ENCODE data around the gene CCDC102A. TPM values are rescaled to one million over a fixed set of nuclear protein-coding genes. Genes with fewer than 3 reads are reported as not detected.
"Not testable (repeated sequence)": the region's sequence is repeated elsewhere in the genome, so short reads cannot be mapped to it uniquely, and the experiment has no call there.

Gene CCDC102A
- polyA plus RNA-seq, 6 donors from 2014 or later = 3.8 to 13.8 (median 9.3) TPM

- no peak overlapping the region for H3K27ac Mint-ChIP-seq
- peaks cover 0 to 14% (median 11%) of the 10 kb centered on the region in 3 donors for H3K27me3 Mint-ChIP-seq
- no peak for DNase-seq
- no peak for ATAC-seq (ENCODE audit: low read depth in 2 of 2)
- H3K36me3 Mint-ChIP-seq = no peaks in the 10 kb centered on the region
- no peaks in the 10 kb centered on the region for H3K9me3 Mint-ChIP-seq
- H3K4me3 Mint-ChIP-seq = no peak overlapping the region
- peaks cover 0 to 2% (median 0%) of the 10 kb centered on the region in 3 donors for H3K4me1 Mint-ChIP-seq
These were observed 29.0 kb downstream of the CCDC102A start for GRCh38 chr16:57507136-57508034.

- Mint-ChIP-seq H3K36me3 (no peaks in the 10 kb centered on the region), H3K9me3 (no peaks in the 10 kb centered on the region), H3K27ac (no peak overlapping the region), H3K4me1 (peaks cover 0 to 4% (median 3%) of the 10 kb centered on the region in 3 donors), H3K27me3 (peaks cover 0 to 14% (median 11%) of the 10 kb centered on the region in 3 donors), H3K4me3 (no peak overlapping the region)
- ATAC-seq (ENCODE audit: low read depth in 2 of 2) (no peak), DNase-seq (no peak)
These were observed 31.2 kb downstream of the CCDC102A start for GRCh38 chr16:57505169-57505568.

GRCh38 chr16:57504491-57504890 lies 31.9 kb downstream of the CCDC102A start:
- no peak for DNase-seq
- Mint-ChIP-seq H3K27me3 (peaks cover 0 to 14% (median 11%) of the 10 kb centered on the region in 3 donors), H3K27ac (no peak overlapping the region), H3K36me3 (no peaks in the 10 kb centered on the region), H3K9me3 (no peaks in the 10 kb centered on the region), H3K4me1 (peaks cover 0 to 4% (median 3%) of the 10 kb centered on the region in 3 donors), H3K4me3 (no peak overlapping the region)
- ATAC-seq (ENCODE audit: low read depth in 2 of 2) = no peak

GRCh38 chr16:57504001-57504400 lies 32.4 kb downstream of the CCDC102A start:
- H3K4me3 Mint-ChIP-seq = no peak overlapping the region
- H3K4me1 Mint-ChIP-seq = peaks cover 0 to 4% (median 3%) of the 10 kb centered on the region in 3 donors
- DNase-seq = no peak
- no peaks in the 10 kb centered on the region for H3K9me3 Mint-ChIP-seq
- H3K36me3 Mint-ChIP-seq = no peaks in the 10 kb centered on the region
- peaks cover 0 to 14% (median 11%) of the 10 kb centered on the region in 3 donors for H3K27me3 Mint-ChIP-seq
- ATAC-seq (ENCODE audit: low read depth in 2 of 2) = no peak
- no peak overlapping the region for H3K27ac Mint-ChIP-seq

- H3K27ac Mint-ChIP-seq = no peak overlapping the region
- no peak for ATAC-seq (ENCODE audit: low read depth in 2 of 2)
These were observed 33.0 kb downstream of the CCDC102A start for GRCh38 chr16:57503366-57503765.

GRCh38 chr16:57502048-57502775 lies 34.2 kb downstream of the CCDC102A start:
- Mint-ChIP-seq H3K4me1 (peaks cover 0 to 4% (median 3%) of the 10 kb centered on the region in 3 donors), H3K27ac (peak overlapping the region in 1 of 6 donors; percentile 23), H3K9me3 (no peaks in the 10 kb centered on the region), H3K36me3 (no peaks in the 10 kb centered on the region), H3K27me3 (peaks cover 0 to 8% (median 5%) of the 10 kb centered on the region in 3 donors), H3K4me3 (no peak overlapping the region)
- DNase-seq (no peak), ATAC-seq (ENCODE audit: low read depth in 2 of 2) (no peak)

More at GRCh38 chr16:57503366-57503765, 33.0 kb downstream of the CCDC102A start:
- Mint-ChIP-seq H3K27me3 (peaks cover 0 to 8% (median 6%) of the 10 kb centered on the region in 3 donors), H3K9me3 (no peaks in the 10 kb centered on the region), H3K36me3 (no peaks in the 10 kb centered on the region), H3K4me1 (peaks cover 0 to 4% (median 3%) of the 10 kb centered on the region in 3 donors), H3K4me3 (no peak overlapping the region)
- DNase-seq = no peak

- no peak overlapping the region for H3K4me3 Mint-ChIP-seq
- DNase-seq (no peak), ATAC-seq (ENCODE audit: low read depth in 2 of 2) (no peak)
- H3K36me3 Mint-ChIP-seq = no peaks in the 10 kb centered on the region
- H3K27me3 Mint-ChIP-seq = peaks cover 0 to 8% (median 5%) of the 10 kb centered on the region in 3 donors
- peaks cover 0 to 4% (median 3%) of the 10 kb centered on the region in 3 donors for H3K4me1 Mint-ChIP-seq
- peak overlapping the region in 3 of 6 donors; percentile 3 to 80 (median 22) for H3K27ac Mint-ChIP-seq
- H3K9me3 Mint-ChIP-seq = no peaks in the 10 kb centered on the region
These were observed 34.9 kb downstream of the CCDC102A start for GRCh38 chr16:57501492-57501891.

GRCh38 chr16:57500578-57501111 lies 35.7 kb downstream of the CCDC102A start:
- DNase-seq (no peak), ATAC-seq (ENCODE audit: low read depth in 2 of 2) (no peak)
- Mint-ChIP-seq H3K36me3 (no peaks in the 10 kb centered on the region), H3K4me1 (peaks cover 0 to 4% (median 3%) of the 10 kb centered on the region in 3 donors), H3K4me3 (no peak overlapping the region), H3K27me3 (peaks cover 0 to 8% (median 5%) of the 10 kb centered on the region in 3 donors), H3K9me3 (no peaks in the 10 kb centered on the region), H3K27ac (no peak overlapping the region)

- H3K27me3 Mint-ChIP-seq; ATAC-seq (ENCODE audit: low read depth in 2 of 2): not testable (repeated sequence)
These were observed 36.4 kb downstream of the CCDC102A start for GRCh38 chr16:57499941-57500340.

GRCh38 chr16:57498031-57498430 lies 38.3 kb downstream of the CCDC102A start:
- no peak overlapping the region for H3K27ac Mint-ChIP-seq
- H3K36me3 Mint-ChIP-seq = no peaks in the 10 kb centered on the region
- no peak overlapping the region for H3K4me3 Mint-ChIP-seq
- ATAC-seq (ENCODE audit: low read depth in 2 of 2) (no peak), DNase-seq (no peak)
- H3K4me1 Mint-ChIP-seq = peaks cover 10 to 17% (median 13%) of the 10 kb centered on the region in 3 donors
- no peaks in the 10 kb centered on the region for H3K27me3 Mint-ChIP-seq
- no peaks in the 10 kb centered on the region for H3K9me3 Mint-ChIP-seq

More at GRCh38 chr16:57499941-57500340, 36.4 kb downstream of the CCDC102A start:
- not testable (repeated sequence) for H3K9me3 Mint-ChIP-seq, H3K4me1 Mint-ChIP-seq, H3K27ac Mint-ChIP-seq, H3K4me3 Mint-ChIP-seq, H3K36me3 Mint-ChIP-seq, DNase-seq

GRCh38 chr16:57497121-57497520 lies 39.2 kb downstream of the CCDC102A start:
- Mint-ChIP-seq H3K27ac (no peak overlapping the region), H3K27me3 (no peaks in the 10 kb centered on the region), H3K36me3 (no peaks in the 10 kb centered on the region), H3K4me1 (peaks cover 10 to 23% (median 16%) of the 10 kb centered on the region in 3 donors), H3K9me3 (no peaks in the 10 kb centered on the region), H3K4me3 (no peak overlapping the region)
- DNase-seq = no peak
- ATAC-seq (ENCODE audit: low read depth in 2 of 2) = no peak

- no peaks in the 10 kb centered on the region for H3K9me3 Mint-ChIP-seq
- peak overlapping the region in 6 of 8 donors; percentile 5 to 81 (median 50) for H3K4me3 Mint-ChIP-seq
- no peaks in the 10 kb centered on the region for H3K27me3 Mint-ChIP-seq
- DNase-seq = no peak
- peak overlapping the region in 1 of 6 donors; percentile 9 for H3K27ac Mint-ChIP-seq
- H3K36me3 Mint-ChIP-seq = no peaks in the 10 kb centered on the region
- ATAC-seq (ENCODE audit: low read depth in 2 of 2) = no peak
- H3K4me1 Mint-ChIP-seq = peaks cover 10 to 21% (median 13%) of the 10 kb centered on the region in 3 donors
These were observed 42.6 kb downstream of the CCDC102A start for GRCh38 chr16:57493767-57494166.

- no peak for ATAC-seq (ENCODE audit: low read depth in 2 of 2)
- no peak overlapping the region for H3K4me3 Mint-ChIP-seq
These were observed 47.1 kb downstream of the CCDC102A start for GRCh38 chr16:57489229-57489628.

More at GRCh38 chr16:57489229-57489628, 47.1 kb downstream of the CCDC102A start:
- DNase-seq = no peak
- Mint-ChIP-seq H3K9me3 (no peaks in the 10 kb centered on the region), H3K27me3 (peaks cover 4 to 17% (median 15%) of the 10 kb centered on the region in 3 donors), H3K27ac (no peak overlapping the region), H3K36me3 (no peaks in the 10 kb centered on the region), H3K4me1 (peaks cover 23 to 31% (median 30%) of the 10 kb centered on the region in 3 donors)
